ENCODE measurements around the gene CTXN1. TPM values are rescaled to one million over a fixed set of nuclear protein-coding genes. Genes with fewer than 3 reads are reported as not detected.

CTXN1 gene
- total RNA-seq, result 2.9 and 4.3 TPM in 2 replicates

GRCh38 chr19:7926021-7926726, at the start of gene CTXN1:
Gene CTXN1 (minus strand): TSS chr19:7926135. CDS start chr19:7925538, 597 bp downstream.

GRCh38 chr19:7943444-7944176, 17.7 kb upstream of the CTXN1 start, which contains the start of gene TIMM44:
Gene TIMM44 (minus strand): TSS chr19:7943666. CDS start chr19:7943651, 15 bp downstream.

GRCh38 chr19:7919610-7920518, 6.1 kb downstream of the CTXN1 start, which contains the start of gene SNAPC2:
Gene SNAPC2 (plus strand): TSS chr19:7920338. CDS start chr19:7920367, 29 bp downstream.

GRCh38 chr19:7914598-7915045, 11.3 kb downstream of the CTXN1 start, which contains the start of gene TGFBR3L:
Gene TGFBR3L (plus strand): TSS chr19:7914830.

GRCh38 chr19:7903244-7904073, 22.5 kb downstream of the CTXN1 start, which contains the start of gene MAP2K7:
Gene MAP2K7 (plus strand): TSS chr19:7903877. CDS start chr19:7903945, 68 bp downstream.

GRCh38 chr19:7888145-7888825, 37.6 kb downstream of the CTXN1 start, which contains the start of gene LRRC8E:
Gene LRRC8E (plus strand): TSS chr19:7888510. CDS start chr19:7895604, 7,094 bp downstream.

Other genes starting within 250 kb of the CTXN1 start
- gene MCEMP1, start 249.0 kb downstream of the CTXN1 start, total RNA-seq, result not detected in 2 replicates
- gene TRAPPC5, start 245.3 kb downstream of the CTXN1 start, total RNA-seq, result 86.2 and 107 TPM in 2 replicates
- gene FCER2, start 224.0 kb downstream of the CTXN1 start, total RNA-seq, result not detected in 2 replicates
- not detected in 2 replicates for gene CLEC4G, start 194.0 kb downstream of the CTXN1 start, total RNA-seq
- gene CD209, start 178.6 kb downstream of the CTXN1 start, total RNA-seq, result not detected in 2 replicates
- gene CLEC4M, start 162.9 kb downstream of the CTXN1 start, total RNA-seq, result not detected in 2 replicates
- gene EVI5L, start 95.9 kb downstream of the CTXN1 start, total RNA-seq, result 25.5 and 44.4 TPM in 2 replicates
- gene PRR36, start 51.7 kb downstream of the CTXN1 start, total RNA-seq, result not detected in 2 replicates
- 7.2 and 8.5 TPM in 2 replicates for gene LRRC8E, start 37.6 kb downstream of the CTXN1 start, total RNA-seq
- gene MAP2K7, start 22.3 kb downstream of the CTXN1 start, total RNA-seq, result 8.4 and 9.6 TPM in 2 replicates
- gene TGFBR3L, start 11.3 kb downstream of the CTXN1 start, total RNA-seq, result 25.4 TPM in 1 of 2 replicates, not detected in the other
- gene SNAPC2, start 5.8 kb downstream of the CTXN1 start, total RNA-seq, result 60.5 and 80.3 TPM in 2 replicates
- gene TIMM44, start 17.5 kb upstream of the CTXN1 start, total RNA-seq, result 67.7 and 89.3 TPM in 2 replicates
- gene ELAVL1, start 79.5 kb upstream of the CTXN1 start, total RNA-seq, result 45.7 and 48.4 TPM in 2 replicates
- gene CCL25, start 126.6 kb upstream of the CTXN1 start, total RNA-seq, result not detected in 2 replicates
- gene FBN3, start 223.5 kb upstream of the CTXN1 start, total RNA-seq, result not detected in 2 replicates